H9 (cell line): ENCODE results near the gene STK32B. TPM values are rescaled to one million over a fixed set of nuclear protein-coding genes. Genes with fewer than 3 reads are reported as not detected.

Experiments used
- DNase-seq: peaks from one replicate; pipeline ENCODE4 v3.0.0-alpha.2; 2017
- H2AFZ ChIP-seq: one replicate; pipeline ENCODE4 v1.6.1; 2013; ENCODE audit warnings: mild to moderate bottlenecking, low read length, control low read depth, moderate library complexity
- H2AK5ac ChIP-seq: 2 replicates; pipeline ENCODE4 v1.6.1; 2013; ENCODE audit warnings: low read length, control low read depth, mixed read lengths; ENCODE audit not compliant: insufficient read length
- H2BK120ac ChIP-seq: one replicate; pipeline ENCODE4 v1.6.1; 2013; ENCODE audit warnings: low read depth, mild to moderate bottlenecking, low read length, control low read depth, inconsistent platforms; ENCODE audit not compliant: poor library complexity, severe bottlenecking
- H2BK12ac ChIP-seq: 2 replicates; pipeline ENCODE4 v1.6.1; 2013; ENCODE audit warnings: low read length, control low read depth, mixed read lengths, low read depth; ENCODE audit not compliant: insufficient read length
- H2BK15ac ChIP-seq: 2 replicates; pipeline ENCODE4 v1.6.1; 2013; ENCODE audit warnings: low read depth, low read length, control low read depth
- H2BK20ac ChIP-seq: one replicate; pipeline ENCODE4 v1.6.1; 2013; ENCODE audit warnings: low read depth, mild to moderate bottlenecking, low read length, control low read depth, inconsistent platforms; ENCODE audit not compliant: poor library complexity, severe bottlenecking
- H2BK5ac ChIP-seq: 2 replicates; pipeline ENCODE4 v1.6.1; 2013; ENCODE audit warnings: low read length, control low read depth, mixed read lengths; ENCODE audit not compliant: insufficient read length
- H3K14ac ChIP-seq: 2 replicates; pipeline ENCODE4 v1.6.1; 2013; ENCODE audit warnings: low read length, control low read depth; ENCODE audit not compliant: insufficient read depth
- H3K18ac ChIP-seq: 2 replicates; pipeline ENCODE4 v1.6.1; 2013; ENCODE audit warnings: low read depth, mild to moderate bottlenecking, mixed read lengths, low read length, control low read depth; ENCODE audit not compliant: insufficient read length
- H3K23ac ChIP-seq: 2 replicates; pipeline ENCODE4 v1.6.1; 2013; ENCODE audit warnings: low read length, control low read depth, mixed read lengths, low read depth; ENCODE audit not compliant: insufficient read length
- H3K23me2 ChIP-seq: 2 replicates; pipeline ENCODE4 v1.6.1; 2013; ENCODE audit warnings: low read depth, mild to moderate bottlenecking, mixed read lengths, low read length, control low read depth; ENCODE audit not compliant: insufficient read length, poor library complexity, severe bottlenecking
- H3K27ac ChIP-seq: 2 replicates; pipeline ENCODE4 v1.5.1; 2013; ENCODE audit warnings: low read length, control low read depth, mixed read lengths, low read depth; ENCODE audit not compliant: insufficient read length
- H3K27me3 ChIP-seq: 2 replicates; pipeline ENCODE4 v1.6.1; 2013; ENCODE audit warnings: low read length, control low read depth, inconsistent platforms; ENCODE audit not compliant: insufficient read depth
- H3K4ac ChIP-seq: 2 replicates; pipeline ENCODE4 v1.6.1; 2013; ENCODE audit warnings: low read depth, mild to moderate bottlenecking, control low read depth, inconsistent platforms, low read length, moderate library complexity
- H3K4me1 ChIP-seq: 2 replicates; pipeline ENCODE4 v1.6.1; 2013; ENCODE audit warnings: low read length, control low read depth, inconsistent platforms; ENCODE audit not compliant: insufficient read depth
- H3K4me2 ChIP-seq: 2 replicates; pipeline ENCODE4 v1.6.1; 2013; ENCODE audit warnings: low read length, control low read depth, mixed read lengths; ENCODE audit not compliant: insufficient read length, insufficient read depth
- H3K56ac ChIP-seq: 2 replicates; pipeline ENCODE4 v1.6.1; 2013; ENCODE audit warnings: low read depth, mild to moderate bottlenecking, mixed read lengths, low read length, control low read depth; ENCODE audit not compliant: insufficient read length
- H3K79me1 ChIP-seq: 2 replicates; pipeline ENCODE4 v1.6.1; 2013; ENCODE audit warnings: low read depth, mild to moderate bottlenecking, moderate library complexity, low read length, control low read depth, inconsistent platforms; ENCODE audit not compliant: insufficient read depth, poor library complexity, severe bottlenecking
- H3K79me2 ChIP-seq: 2 replicates; pipeline ENCODE4 v1.6.1; 2013; ENCODE audit warnings: low read length, control low read depth, inconsistent platforms; ENCODE audit not compliant: insufficient read depth
- H3K9ac ChIP-seq: 2 replicates; pipeline ENCODE4 v1.6.1; 2013; ENCODE audit warnings: low read length, control low read depth, mixed read lengths; ENCODE audit not compliant: insufficient read length; ENCODE audit errors: extremely low read depth
- H3K9me3 ChIP-seq: one replicate; pipeline ENCODE4 v1.6.1; 2013; ENCODE audit warnings: low read depth, low read length, inconsistent platforms; ENCODE audit not compliant: control insufficient read depth
- H3T11ph ChIP-seq: one replicate; pipeline ENCODE4 v1.6.1; 2013; ENCODE audit warnings: mild to moderate bottlenecking, low read length, control low read depth, inconsistent platforms
- H4K20me1 ChIP-seq: one replicate; pipeline ENCODE4 v1.6.1; 2013; ENCODE audit not compliant: control insufficient read depth, insufficient read length, insufficient read depth
- H4K5ac ChIP-seq: 2 replicates; pipeline ENCODE4 v1.6.1; 2013; ENCODE audit warnings: low read depth, mild to moderate bottlenecking, mixed read lengths, low read length, control low read depth; ENCODE audit not compliant: insufficient read length
- H4K8ac ChIP-seq: replicated peaks from 2 replicates; pipeline ENCODE4 v1.6.1; 2013; ENCODE audit warnings: low read length, control low read depth, mixed read lengths, low read depth; ENCODE audit not compliant: insufficient read length
- H4K91ac ChIP-seq: 2 replicates; pipeline ENCODE4 v1.6.1; 2013; ENCODE audit warnings: low read depth, mild to moderate bottlenecking, moderate library complexity, mixed read lengths, low read length, control low read depth; ENCODE audit not compliant: insufficient read length
- H3K27ac Mint-ChIP-seq, 3 experiments: 2 replicates in 2 of 3; 3 replicates in 1 of 3; pipeline ENCODE4 v1.8.0; 2020 to 2021; ENCODE audit warnings: mixed read lengths in 3 of 3, mild to moderate bottlenecking in 1 of 3, moderate library complexity in 1 of 3
- H3K27me3 Mint-ChIP-seq: 2 replicates; pipeline ENCODE4 v1.8.0; 2021; ENCODE audit warnings: low read depth, mild to moderate bottlenecking, moderate library complexity, mixed read lengths
- H3K36me3 Mint-ChIP-seq, 3 experiments: 2 replicates in 2 of 3; 3 replicates in 1 of 3; pipeline ENCODE4 v1.8.0; 2020 to 2021; ENCODE audit warnings: low read depth in 3 of 3, mixed read lengths in 3 of 3; ENCODE audit not compliant: insufficient read depth in 1 of 3
- H3K4me1 Mint-ChIP-seq, 2 experiments: 2 replicates each; pipeline ENCODE4 v1.8.0; 2020; ENCODE audit warnings: mixed read lengths in 2 of 2
- H3K4me3 Mint-ChIP-seq, 2 experiments: 2 replicates in 1 of 2; 3 replicates in 1 of 2; pipeline ENCODE4 v1.8.0; 2020 to 2021; ENCODE audit warnings: mild to moderate bottlenecking in 2 of 2, mixed read lengths in 2 of 2, moderate library complexity in 1 of 2
- H3K9me3 Mint-ChIP-seq, 2 experiments: 2 replicates in 1 of 2; 3 replicates in 1 of 2; pipeline ENCODE4 v1.8.0; 2020; ENCODE audit warnings: mild to moderate bottlenecking in 2 of 2, mixed read lengths in 2 of 2, moderate library complexity in 1 of 2
- CTCF ChIP-seq: fragments of 200-600 bp; sonication (generic); conservative IDR thresholded peaks from 3 replicates; pipeline ENCODE4 v1.8.0; 2021; ENCODE audit warnings: antibody characterized with exemption, mild to moderate bottlenecking
- WGBS: extraction: QIAGEN DNeasy Blood & Tissue Kit; methylation state at CpG from one replicate; pipeline ENCODE4 v1.1.7; 2013; ENCODE audit warnings: missing lambda C conversion rate, low lambda C conversion rate, mixed read lengths; ENCODE audit not compliant: insufficient read length; ENCODE audit errors: extremely low coverage; 5-methylcytosine and 5-hydroxymethylcytosine counted together
- total RNA-seq: library from RNA; stranded (reverse); gene quantifications from 2 replicates; pipeline ENCODE4 v1.2.1, GENCODE V29; 2021

Gene STK32B
- total RNA-seq, 1 experiment from 2014 or later: 1.0 TPM

GRCh38 chr4:5412751-5413150, 361.5 kb downstream of the STK32B start:
- no peak overlapping the region for H3K9ac ChIP-seq
- peaks cover 9% of the 10 kb centered on the region for H3K27me3 Mint-ChIP-seq
- H2BK120ac ChIP-seq: no peak overlapping the region
- H3K79me2 ChIP-seq: no peaks in the 10 kb centered on the region
- H2BK5ac ChIP-seq: no peak overlapping the region
- WGBS: no CpG with 5 or more reads among the region's 1 CpG
- H4K8ac ChIP-seq: no peak overlapping the region
- no peak overlapping the region for H3K4me2 ChIP-seq
- no peak overlapping the region for H2AFZ ChIP-seq
- no peak for DNase-seq
- peaks cover 0 to 5% (median 0%) of the 10 kb centered on the region in 3 experiments; a peak in 1 of 7 replicates for H3K36me3 Mint-ChIP-seq
- no peak overlapping the region for H3T11ph ChIP-seq
- H3K9me3 Mint-ChIP-seq: peaks cover 8 to 11% of the 10 kb centered on the region in 2 experiments; a peak in 4 of 5 replicates
- no peak overlapping the region for H4K5ac ChIP-seq
- no peak overlapping the region for H3K23ac ChIP-seq
- H3K4ac ChIP-seq: no peak overlapping the region
- H4K20me1 ChIP-seq: no peaks in the 10 kb centered on the region
- TF ChIP-seq CTCF: no peak
- no peak overlapping the region for H2BK20ac ChIP-seq
- no peak overlapping the region for H3K27ac Mint-ChIP-seq
- no peak overlapping the region for H2BK15ac ChIP-seq
- H3K56ac ChIP-seq: no peak overlapping the region
- H2AK5ac ChIP-seq: no peak overlapping the region
- no peak overlapping the region for H3K27ac ChIP-seq
- H2BK12ac ChIP-seq: no peak overlapping the region
- no peak overlapping the region for H3K18ac ChIP-seq
- no peak overlapping the region for H3K4me3 Mint-ChIP-seq
- no peaks in the 10 kb centered on the region for H3K9me3 ChIP-seq
- H3K4me1 Mint-ChIP-seq: no peaks in the 10 kb centered on the region
- H3K14ac ChIP-seq: no peak overlapping the region
- no peaks in the 10 kb centered on the region for H3K79me1 ChIP-seq
- no peaks in the 10 kb centered on the region; the same call in 1 of the 2 replicates for H3K4me1 ChIP-seq
- no peaks in the 10 kb centered on the region for H3K27me3 ChIP-seq
- H3K23me2 ChIP-seq: no peaks in the 10 kb centered on the region
- no peak overlapping the region for H4K91ac ChIP-seq
